ENCODE data around the gene ZGRF1.

DNA sequence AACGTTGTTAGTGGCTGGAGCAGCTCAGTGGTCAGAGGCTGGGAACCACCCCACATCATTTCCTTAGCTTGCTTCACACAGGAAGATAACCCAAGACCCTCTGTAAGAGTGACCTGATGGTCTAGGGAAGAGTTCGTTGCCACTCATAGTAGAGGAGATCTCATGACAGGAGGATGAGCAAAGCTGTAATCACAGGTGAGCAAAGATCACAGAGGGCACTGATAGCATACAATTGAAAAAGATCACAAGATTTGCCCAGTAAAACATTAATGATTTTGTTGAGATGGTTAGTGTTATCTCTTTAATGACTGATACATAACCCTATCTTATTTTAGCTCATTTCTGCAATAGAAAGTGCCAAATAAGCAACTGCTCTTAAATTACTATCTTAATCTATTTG is 44.3 kb upstream of the ZGRF1 start:
- TF ChIP-seq POLR2A (IDR thresholded peaks at IDR 0.05; ENCODE audit: low read depth) (no peak), EP300 (IDR thresholded peaks at IDR 0.05) (no peak)
- TF ChIP-seq, protein P1, sequence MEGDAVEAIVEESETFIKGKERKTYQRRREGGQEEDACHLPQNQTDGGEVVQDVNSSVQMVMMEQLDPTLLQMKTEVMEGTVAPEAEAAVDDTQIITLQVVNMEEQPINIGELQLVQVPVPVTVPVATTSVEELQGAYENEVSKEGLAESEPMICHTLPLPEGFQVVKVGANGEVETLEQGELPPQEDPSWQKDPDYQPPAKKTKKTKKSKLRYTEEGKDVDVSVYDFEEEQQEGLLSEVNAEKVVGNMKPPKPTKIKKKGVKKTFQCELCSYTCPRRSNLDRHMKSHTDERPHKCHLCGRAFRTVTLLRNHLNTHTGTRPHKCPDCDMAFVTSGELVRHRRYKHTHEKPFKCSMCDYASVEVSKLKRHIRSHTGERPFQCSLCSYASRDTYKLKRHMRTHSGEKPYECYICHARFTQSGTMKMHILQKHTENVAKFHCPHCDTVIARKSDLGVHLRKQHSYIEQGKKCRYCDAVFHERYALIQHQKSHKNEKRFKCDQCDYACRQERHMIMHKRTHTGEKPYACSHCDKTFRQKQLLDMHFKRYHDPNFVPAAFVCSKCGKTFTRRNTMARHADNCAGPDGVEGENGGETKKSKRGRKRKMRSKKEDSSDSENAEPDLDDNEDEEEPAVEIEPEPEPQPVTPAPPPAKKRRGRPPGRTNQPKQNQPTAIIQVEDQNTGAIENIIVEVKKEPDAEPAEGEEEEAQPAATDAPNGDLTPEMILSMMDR (IDR thresholded peaks at IDR 0.05), result no peak
